ENCODE data around the gene GRHL1.

The GRHL1 gene

GRCh38 chr2:9988320-9988719 lies 36.8 kb downstream of the GRHL1 start:
- TF ChIP-seq TAF1 (IDR thresholded peaks at IDR 0.05; ENCODE audit: borderline replicate concordance, insufficient read depth, low read length) (no peak), POLR2AphosphoS5 (IDR thresholded peaks at IDR 0.05; ENCODE audit: low read depth, low read length) (no peak), SIN3A (IDR thresholded peaks at IDR 0.05; ENCODE audit: borderline replicate concordance, insufficient read depth, low read length) (no peak), REST (IDR thresholded peaks at IDR 0.05; ENCODE audit: insufficient read depth in 1 of 2, low read depth in 2 of 2, low read length in 2 of 2) (no peak), FOXP2 (optimal IDR thresholded peaks at IDR 0.05; ENCODE audit: borderline replicate concordance, extremely low read depth, extremely low read length, insufficient read depth) (no peak)

GRCh38 chr2:9990736-9991135 lies 39.2 kb downstream of the GRHL1 start:
- TF ChIP-seq TAF1 (IDR thresholded peaks at IDR 0.05; ENCODE audit: borderline replicate concordance, insufficient read depth, low read length) (no peak), POLR2AphosphoS5 (IDR thresholded peaks at IDR 0.05; ENCODE audit: low read depth, low read length) (no peak), FOXP2 (optimal IDR thresholded peaks at IDR 0.05; ENCODE audit: borderline replicate concordance, extremely low read depth, extremely low read length, insufficient read depth) (no peak), REST (IDR thresholded peaks at IDR 0.05; ENCODE audit: insufficient read depth in 1 of 2, low read depth in 2 of 2, low read length in 2 of 2) (no peak), SIN3A (IDR thresholded peaks at IDR 0.05; ENCODE audit: borderline replicate concordance, insufficient read depth, low read length) (no peak)

- no peak for TF ChIP-seq POLR2AphosphoS5 (IDR thresholded peaks at IDR 0.05; ENCODE audit: low read depth, low read length)
- no peak for TF ChIP-seq SIN3A (IDR thresholded peaks at IDR 0.05; ENCODE audit: borderline replicate concordance, insufficient read depth, low read length)
- no peak for TF ChIP-seq TAF1 (IDR thresholded peaks at IDR 0.05; ENCODE audit: borderline replicate concordance, insufficient read depth, low read length)
- no peak for TF ChIP-seq FOXP2 (optimal IDR thresholded peaks at IDR 0.05; ENCODE audit: borderline replicate concordance, extremely low read depth, extremely low read length, insufficient read depth)
- no peak for TF ChIP-seq REST (IDR thresholded peaks at IDR 0.05; ENCODE audit: insufficient read depth in 1 of 2, low read depth in 2 of 2, low read length in 2 of 2)
These were observed 39.7 kb downstream of the GRHL1 start for GRCh38 chr2:9991221-9991620.

- TF ChIP-seq SIN3A (IDR thresholded peaks at IDR 0.05; ENCODE audit: borderline replicate concordance, insufficient read depth, low read length) = no peak
- no peak for TF ChIP-seq TAF1 (IDR thresholded peaks at IDR 0.05; ENCODE audit: borderline replicate concordance, insufficient read depth, low read length)
- TF ChIP-seq REST (IDR thresholded peaks at IDR 0.05; ENCODE audit: insufficient read depth in 1 of 2, low read depth in 2 of 2, low read length in 2 of 2) = no peak
- TF ChIP-seq POLR2AphosphoS5 (IDR thresholded peaks at IDR 0.05; ENCODE audit: low read depth, low read length) = no peak
- no peak for TF ChIP-seq FOXP2 (optimal IDR thresholded peaks at IDR 0.05; ENCODE audit: borderline replicate concordance, extremely low read depth, extremely low read length, insufficient read depth)
These were observed 40.4 kb downstream of the GRHL1 start for GRCh38 chr2:9991829-9992273.
